ENCODE data around the gene KIF25.

The KIF25 gene

GRCh38 chr6:168017629-168018028 lies 20.2 kb downstream of the KIF25 start:
- no peak for DNase-seq (ENCODE audit: low read depth in 2 of 2)

DNA sequence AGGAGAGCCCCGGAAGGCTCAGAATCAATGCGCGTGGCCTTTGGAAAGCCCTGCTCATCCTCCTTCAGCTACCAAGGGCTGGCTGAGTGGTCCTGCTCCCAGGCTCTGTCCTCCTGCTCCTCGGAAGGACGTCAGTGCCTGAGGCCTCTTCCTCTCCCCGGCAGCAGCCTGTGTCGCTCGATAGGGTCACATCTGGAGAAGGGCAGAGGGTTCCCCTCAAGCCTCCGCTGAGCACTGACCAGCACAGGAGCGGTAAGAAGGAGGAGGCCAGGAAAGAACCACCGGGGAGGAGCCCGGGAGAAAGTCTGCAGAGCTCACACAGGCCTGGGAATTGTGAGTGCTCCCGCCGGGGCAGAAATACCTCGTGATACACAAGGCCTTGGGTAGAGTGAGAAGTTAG lies 21.2 kb downstream of the KIF25 start:
- no peak for DNase-seq (ENCODE audit: low read depth in 2 of 2)

DNA sequence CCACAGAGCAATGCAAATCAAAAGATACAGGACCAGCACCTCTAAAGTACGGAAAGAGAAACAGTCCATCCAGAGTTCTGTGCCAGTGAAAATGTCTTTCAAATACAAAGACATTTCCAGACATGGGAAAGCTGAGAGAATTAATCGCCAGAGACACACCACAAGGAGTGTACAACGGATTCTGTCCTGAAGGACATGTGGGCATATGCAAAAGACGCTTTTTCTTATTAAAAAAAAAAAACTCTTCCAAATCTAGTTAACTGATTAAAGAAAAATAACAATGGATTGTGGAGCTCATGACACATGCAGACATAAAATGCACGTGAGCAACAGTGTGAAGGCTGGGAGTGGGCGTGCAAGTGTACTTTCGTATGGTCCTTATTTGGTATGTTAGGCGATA lies 22.8 kb downstream of the KIF25 start:
- DNase-seq (ENCODE audit: low read depth in 2 of 2) = no peak

GRCh38 chr6:168021581-168021980 lies 24.1 kb downstream of the KIF25 start:
- DNase-seq (ENCODE audit: low read depth in 2 of 2) = no peak

DNA sequence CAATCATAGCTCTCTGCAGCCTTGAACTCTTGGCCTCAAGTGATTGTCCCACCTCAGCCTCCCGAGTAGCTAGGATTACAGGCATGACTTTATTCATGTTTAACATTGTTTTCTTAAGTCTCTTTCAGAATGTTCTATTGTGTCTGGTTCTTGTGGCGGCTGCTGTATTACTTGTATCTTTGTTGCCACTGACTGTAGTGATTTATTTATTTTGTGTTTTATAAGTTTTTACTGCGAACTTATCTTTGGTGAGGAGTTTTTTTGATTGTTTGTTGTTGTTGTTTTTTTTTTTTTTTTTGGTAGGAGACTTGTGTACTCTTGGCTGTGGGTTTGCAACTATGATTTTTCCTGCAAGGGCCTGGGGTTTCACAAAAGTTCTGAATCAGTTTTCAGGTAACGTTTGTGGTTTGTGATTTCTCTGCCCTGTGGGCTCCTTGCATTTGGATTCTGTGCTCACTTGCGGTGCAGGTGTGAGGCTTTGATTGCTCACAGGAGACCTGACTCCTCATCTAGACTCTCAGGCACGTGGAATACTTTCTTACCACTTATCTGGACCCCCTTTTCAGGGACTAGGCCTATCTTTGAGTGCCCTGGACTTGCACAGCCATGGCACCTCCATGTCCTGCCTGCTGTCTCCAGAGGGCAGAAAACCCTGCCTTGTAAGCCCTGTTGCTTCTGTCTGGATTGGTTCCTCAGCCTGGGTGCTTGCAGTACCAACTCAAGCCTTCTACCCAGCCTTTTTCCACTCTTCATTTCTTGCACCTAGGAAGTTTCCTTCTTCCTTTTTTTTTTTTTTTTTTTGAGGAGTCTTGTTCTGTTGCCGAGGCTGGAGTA lies 25.2 kb downstream of the KIF25 start:
- DNase-seq (ENCODE audit: low read depth in 2 of 2) = no peak

GRCh38 chr6:168024951-168025510 lies 27.6 kb downstream of the KIF25 start:
- no peak for DNase-seq (ENCODE audit: low read depth in 2 of 2)

GRCh38 chr6:168025831-168026710 lies 28.6 kb downstream of the KIF25 start:
- no peak for DNase-seq (ENCODE audit: low read depth in 2 of 2)

DNA sequence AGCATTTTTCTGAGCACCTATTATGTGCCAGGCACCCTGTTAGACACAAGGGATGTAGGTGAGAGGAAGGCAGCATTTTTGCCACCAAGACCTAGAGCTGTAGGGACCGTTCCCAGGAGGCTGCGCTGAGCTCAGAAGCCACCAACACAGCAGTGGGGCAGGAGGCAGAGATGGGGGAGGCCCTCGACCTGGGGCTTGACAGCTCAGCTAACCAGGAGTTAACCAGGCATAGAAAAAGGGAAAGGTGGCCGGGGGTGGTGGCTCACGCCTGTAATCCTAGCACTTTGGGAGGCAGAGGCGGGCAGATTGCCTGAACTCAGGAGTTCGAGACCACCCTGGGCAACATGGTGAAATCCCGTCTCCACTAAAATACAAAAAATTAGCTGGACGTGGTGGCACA lies 29.5 kb downstream of the KIF25 start:
- no peak for DNase-seq (ENCODE audit: low read depth in 2 of 2)

DNA sequence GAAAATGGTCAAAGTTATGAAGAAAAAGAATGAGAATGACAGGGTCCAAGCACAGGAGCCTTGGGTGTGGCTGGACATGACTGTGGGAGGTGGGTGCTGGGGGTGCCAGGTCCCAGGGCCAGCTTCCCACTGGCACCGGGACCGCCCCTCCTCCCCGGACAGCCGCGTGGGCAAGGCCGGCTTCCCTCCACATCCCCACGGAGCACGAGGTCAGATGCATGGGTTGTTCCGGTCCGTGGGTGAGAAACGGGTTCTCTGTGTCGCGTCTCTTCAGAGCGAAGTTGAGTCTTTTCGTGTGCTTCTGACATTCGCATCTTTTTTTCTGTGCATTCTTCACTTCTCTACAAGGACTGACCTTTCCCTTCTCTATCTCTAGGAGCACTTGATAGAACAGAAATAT lies 30.1 kb downstream of the KIF25 start:
- no peak for DNase-seq (ENCODE audit: low read depth in 2 of 2)

- no peak for DNase-seq (ENCODE audit: low read depth in 2 of 2)
These were observed 30.7 kb downstream of the KIF25 start for GRCh38 chr6:168028181-168028580.

DNA sequence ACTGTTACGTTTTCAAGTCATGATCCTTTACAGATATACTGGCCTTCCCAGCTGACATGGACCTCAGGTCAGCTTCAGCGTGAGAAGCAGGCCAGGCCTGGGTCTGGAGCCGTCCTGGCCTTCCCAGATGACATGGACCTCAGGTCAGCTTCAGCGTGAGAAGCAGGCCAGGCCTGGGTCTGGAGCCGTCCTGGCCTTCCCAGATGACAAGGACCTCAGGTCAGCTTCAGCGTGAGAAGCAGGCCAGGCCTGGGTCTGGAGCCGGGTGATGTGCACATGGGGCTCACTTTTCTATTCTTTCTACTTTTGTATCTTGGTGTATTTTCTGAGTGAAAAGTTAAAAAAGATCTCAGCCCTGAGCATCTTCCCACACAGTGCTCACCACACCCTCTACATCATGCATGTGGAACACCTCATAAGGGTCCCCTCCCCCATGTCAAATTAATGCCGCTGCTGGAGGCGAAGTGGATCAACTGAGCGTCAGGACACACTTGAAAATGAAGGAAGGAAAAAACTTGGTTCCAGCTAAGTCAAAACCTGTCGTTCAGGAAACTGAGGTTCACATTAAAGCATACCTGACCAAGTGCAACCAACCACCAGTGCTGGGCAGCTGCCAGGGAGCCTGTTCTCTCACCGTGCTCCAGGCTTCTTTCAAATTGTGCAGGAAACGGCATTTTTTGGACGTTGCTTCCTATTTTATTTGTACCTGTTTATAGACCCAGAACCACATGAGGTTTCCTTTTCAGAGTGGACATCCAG lies 32.2 kb downstream of the KIF25 start:
- DNase-seq (ENCODE audit: low read depth in 2 of 2) = no peak

- DNase-seq (ENCODE audit: low read depth in 2 of 2) = no peak
These were observed 32.8 kb downstream of the KIF25 start for GRCh38 chr6:168030218-168030746.

GRCh38 chr6:168030908-168031307 lies 33.4 kb downstream of the KIF25 start:
- no peak for DNase-seq (ENCODE audit: low read depth in 2 of 2)

GRCh38 chr6:168031411-168031971 lies 34.0 kb downstream of the KIF25 start:
- no peak for DNase-seq (ENCODE audit: low read depth in 2 of 2)

DNA sequence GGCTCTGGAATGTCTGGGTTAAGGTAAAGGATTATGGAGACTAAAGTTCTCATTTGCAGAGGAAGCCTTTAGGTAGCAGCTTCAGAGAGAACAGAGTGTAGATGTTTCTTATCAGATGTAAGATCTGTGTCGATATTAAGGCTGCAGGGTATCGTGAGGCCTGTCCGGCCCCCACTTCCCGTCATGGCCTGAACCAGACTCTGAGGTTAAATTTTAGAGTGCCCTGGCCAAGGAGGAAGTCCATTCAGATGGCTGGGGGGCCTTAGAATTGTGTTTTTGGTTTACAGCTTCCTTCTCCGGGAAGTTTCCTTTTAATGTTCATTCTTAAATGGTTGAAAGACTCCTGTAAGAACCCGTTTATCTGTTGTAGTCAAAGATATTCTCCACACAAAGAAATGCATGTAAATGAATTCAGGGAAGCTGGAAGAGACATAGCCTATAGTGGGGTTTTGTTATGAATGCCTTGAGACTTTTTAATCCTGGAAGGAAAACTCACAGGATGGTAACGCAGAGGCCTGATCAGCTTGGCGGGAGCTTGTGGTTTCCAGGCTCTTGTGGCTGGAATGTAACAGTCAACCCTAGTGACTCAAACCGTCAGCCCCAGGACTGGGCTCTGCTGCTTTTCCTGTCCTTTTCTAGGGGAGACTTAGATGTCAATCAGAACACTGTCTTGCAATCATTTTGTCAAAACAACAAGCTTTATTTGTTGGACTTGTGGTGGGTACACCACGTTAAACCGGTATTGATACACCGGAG lies 34.7 kb downstream of the KIF25 start:
- no peak for DNase-seq (ENCODE audit: low read depth in 2 of 2)

DNA sequence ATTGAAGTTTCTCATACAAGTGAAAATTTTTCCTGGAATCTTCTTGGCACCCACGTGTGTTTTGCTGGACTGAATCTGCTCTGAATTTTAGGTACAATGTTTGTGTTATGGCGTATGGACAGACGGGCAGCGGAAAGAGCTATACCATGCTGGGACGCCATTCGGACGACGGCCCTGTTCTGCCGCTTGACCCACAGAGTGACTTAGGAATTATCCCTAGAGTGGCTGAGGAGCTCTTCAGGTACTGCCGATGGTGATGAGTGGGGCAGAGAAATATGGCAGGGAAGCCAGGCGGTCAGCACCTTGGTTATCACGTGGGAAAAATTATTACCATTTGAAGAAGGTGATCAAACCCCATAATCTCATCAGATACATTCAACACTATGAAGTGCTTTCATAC lies 36.3 kb downstream of the KIF25 start:
- no peak for DNase-seq (ENCODE audit: low read depth in 2 of 2)

DNA sequence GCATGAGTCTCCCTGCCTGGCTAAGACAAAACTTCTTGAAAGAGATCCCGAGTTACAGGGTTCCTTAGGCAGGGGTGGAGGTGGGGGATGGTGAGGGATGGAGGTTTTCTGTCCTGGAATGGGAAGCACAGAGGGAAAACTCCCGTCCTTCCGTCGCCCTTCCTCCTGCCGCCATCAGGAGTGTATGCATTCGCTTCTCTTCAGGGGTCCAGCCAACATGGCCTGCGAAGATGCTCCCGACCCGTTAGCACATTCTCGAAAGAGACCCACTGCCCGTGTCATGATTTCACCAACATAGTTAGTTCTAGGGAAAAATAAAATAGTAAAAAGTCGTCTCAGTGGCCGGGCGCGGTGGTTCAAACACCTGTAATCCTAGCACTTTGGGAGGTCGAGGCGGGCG lies 37.1 kb downstream of the KIF25 start:
- DNase-seq (ENCODE audit: low read depth in 2 of 2) = no peak

- DNase-seq (ENCODE audit: low read depth in 2 of 2) = no peak
These were observed 37.7 kb downstream of the KIF25 start for GRCh38 chr6:168035098-168035660.

DNA sequence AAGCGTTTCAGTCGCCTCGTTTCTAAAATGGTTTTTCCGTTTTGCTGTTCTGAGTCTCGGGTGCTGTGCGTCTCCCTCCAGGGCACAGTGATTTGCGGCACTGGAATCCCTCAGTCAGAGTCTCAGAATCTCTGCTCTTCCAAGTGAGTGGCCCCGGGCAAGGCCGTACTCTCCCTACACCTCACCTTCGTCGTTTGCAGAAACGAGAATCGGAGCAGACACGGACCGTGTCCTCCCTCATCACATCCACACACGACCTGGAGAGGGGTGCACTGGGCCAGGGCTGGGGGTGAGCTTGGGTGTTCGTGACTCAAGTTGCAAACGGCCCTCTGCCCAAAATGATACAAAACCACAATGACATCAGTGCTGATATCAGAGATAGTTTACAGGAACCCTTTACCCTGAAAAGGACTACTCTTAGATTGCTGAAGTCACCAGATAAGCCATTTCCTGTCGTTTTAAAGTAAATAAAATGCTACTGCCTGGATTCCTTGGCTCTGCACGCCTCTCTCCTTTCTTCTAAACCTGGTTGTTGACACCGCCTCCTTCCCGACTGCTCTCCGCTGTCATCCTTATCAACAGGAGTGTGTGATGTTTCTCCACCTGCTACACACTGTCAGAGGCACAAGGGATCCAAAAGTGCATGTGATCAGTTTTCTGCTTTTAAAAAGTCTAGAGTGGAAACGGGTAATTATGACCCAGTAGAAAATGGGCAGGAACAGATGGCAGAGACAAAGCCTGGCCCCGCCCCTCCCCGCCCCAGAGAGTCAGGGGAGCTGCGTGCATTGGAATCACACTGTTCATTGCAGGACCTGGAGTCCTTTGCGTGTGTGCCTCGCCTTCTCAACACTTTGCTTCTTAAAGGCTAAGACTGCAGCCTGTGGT lies 38.4 kb downstream of the KIF25 start:
- DNase-seq (ENCODE audit: low read depth in 2 of 2) = no peak
